Esophagus muscularis mucosa (tissue), 3 donors: ENCODE results near the gene TOR1AIP1.

Experiments used
- CTCF ChIP-seq, 3 experiments: fragments of 200-600 bp in 2 of 3; fragments of 450-650 bp in 1 of 3; sonication (generic) in 2 of 3; IDR thresholded peaks; one replicate each; pipeline ENCODE4 v1.5.1; 2017 to 2019; ENCODE audit warnings: antibody characterized with exemption in 3 of 3, mild to moderate bottlenecking in 2 of 3, moderate library complexity in 1 of 3
- EP300 ChIP-seq: sonication (generic); formaldehyde crosslinking; IDR thresholded peaks from one replicate; pipeline ENCODE4 v1.6.1; 2017; ENCODE audit warnings: antibody characterized with exemption

DNA sequence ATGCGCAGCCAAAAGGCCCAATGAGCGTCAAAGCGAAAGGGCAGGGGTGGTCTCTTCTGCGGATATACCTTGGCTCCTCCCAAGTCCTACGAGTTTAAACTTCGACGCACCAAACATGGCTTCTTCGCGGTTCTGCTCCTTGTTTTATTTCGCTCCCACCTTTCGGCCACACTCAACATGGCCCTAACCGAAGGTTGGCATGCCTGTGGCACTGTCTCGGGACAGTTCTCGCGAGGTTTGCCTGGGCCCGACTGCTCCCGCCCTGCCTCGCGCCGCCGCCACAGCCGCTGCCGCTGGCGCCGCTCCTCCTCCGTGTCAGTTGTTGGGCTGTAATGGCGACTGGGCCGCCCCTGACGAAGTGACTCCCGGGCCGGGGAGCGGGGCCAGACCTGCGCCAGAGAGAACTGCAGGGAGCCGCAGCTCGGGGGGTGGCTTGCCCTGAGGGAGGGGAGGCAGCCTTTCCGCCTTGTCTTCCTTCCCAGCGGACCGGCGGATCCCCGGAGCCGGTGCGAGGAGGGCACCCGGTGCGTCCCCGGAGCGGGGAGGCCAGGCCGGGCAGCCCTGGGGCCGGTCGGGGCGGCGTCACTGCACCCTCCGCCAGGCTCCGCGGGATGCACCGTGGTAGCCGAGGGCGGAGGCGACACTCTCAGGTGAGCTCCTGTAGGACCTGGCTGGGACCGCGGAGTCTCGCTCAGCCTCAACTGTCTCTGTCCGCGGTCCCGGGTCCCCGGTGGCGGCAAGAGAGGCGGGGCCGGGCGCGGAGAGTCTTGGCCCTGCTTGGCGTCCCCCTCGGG lies 72.6 kb downstream of the TOR1AIP1 start, which contains the start of gene CEP350:
- TF ChIP-seq CTCF (IDR thresholded peaks at IDR 0.05): no peak
- no peak for TF ChIP-seq EP300
